GM19238 (cell line): Measurements from ENCODE around the gene TMEM9B.
A peak's percentile ranks its signal among the peaks of the same experiment; 100 is the strongest.
"Not testable (repeated sequence)": the region's sequence is repeated elsewhere in the genome, so short reads cannot be mapped to it uniquely, and the experiment has no call there.

Experiments
- DNase-seq: peaks from one replicate; pipeline ENCODE4 v3.0.0; 2011; ENCODE audit warnings: low spot score; ENCODE audit not compliant: insufficient read length

Gene TMEM9B

GRCh38 chr11:8973121-8973520, 8.9 kb upstream of the TMEM9B start:
- no peak for DNase-seq

DNA sequence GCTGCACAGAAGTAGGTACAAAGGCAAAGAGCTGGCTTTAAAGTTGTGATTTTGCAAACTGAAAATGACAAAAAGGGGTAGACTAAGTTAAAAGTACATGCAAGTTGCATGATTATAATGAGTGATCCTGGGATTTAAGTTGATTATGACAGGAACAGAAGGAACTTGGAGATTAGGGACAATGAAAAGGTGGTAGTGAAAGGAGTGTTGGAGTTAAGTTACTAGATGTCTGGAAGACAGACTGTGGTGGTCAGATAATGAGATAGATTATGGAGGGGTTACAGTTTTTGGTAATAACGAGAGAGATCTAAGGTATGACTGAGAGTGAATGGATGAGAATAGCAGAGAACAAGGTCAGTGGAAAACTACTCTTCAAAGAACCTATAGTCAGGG, 7.7 kb upstream of the TMEM9B start:
- DNase-seq: no peak

DNA sequence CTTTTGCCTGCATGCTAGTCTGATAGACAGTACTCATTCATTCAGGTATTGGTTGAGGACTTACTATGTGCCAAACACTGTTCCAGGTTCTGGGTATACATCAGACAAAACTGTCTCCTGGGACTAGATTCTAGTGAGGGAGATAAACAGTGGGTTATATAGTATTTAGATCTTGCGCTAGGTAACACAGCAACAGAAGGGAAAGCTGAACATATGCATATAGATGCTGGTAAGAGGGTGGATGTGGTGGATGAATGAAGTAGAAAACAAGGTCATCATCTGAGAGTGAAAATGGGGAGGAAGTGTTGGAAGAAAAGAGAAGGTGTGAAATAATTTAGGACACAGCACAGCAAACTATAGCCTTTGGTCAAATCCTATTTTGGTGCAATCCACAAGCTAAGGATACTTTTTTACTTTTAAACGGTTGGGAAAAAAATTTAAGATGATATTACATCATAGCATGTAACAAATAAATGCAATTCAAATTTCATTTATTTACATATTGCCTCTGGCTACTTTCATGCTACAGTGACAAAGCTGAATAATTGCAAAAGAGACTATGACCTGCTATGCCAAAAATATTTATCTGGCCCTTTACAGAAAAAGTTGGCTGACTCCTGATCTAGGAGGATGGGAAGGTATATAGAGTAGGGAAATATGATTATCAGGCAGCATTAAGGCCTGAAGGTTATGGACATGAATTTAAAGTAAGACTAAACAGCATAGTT, 7.1 kb upstream of the TMEM9B start:
- DNase-seq: no peak

DNA sequence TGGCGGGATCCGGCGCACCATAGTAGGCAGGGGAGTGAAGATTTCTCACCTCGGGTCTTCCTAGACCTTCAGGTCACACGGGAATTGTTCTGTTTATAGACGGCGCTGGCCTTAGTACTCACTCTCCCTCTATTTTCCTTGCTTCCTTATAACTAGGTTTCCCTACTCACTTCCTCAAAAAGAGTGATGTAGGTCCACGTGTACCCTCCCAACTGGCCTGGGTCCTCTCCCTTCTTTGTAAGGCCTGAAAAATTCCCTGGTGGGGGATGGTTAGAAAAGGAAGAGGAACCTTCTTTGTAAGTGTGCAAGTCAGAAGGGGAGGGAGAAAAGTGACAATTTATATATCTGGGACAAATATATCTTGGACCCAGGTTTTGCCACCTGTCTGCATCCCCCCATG, 2.9 kb upstream of the TMEM9B start:
- DNase-seq: no peak

DNA sequence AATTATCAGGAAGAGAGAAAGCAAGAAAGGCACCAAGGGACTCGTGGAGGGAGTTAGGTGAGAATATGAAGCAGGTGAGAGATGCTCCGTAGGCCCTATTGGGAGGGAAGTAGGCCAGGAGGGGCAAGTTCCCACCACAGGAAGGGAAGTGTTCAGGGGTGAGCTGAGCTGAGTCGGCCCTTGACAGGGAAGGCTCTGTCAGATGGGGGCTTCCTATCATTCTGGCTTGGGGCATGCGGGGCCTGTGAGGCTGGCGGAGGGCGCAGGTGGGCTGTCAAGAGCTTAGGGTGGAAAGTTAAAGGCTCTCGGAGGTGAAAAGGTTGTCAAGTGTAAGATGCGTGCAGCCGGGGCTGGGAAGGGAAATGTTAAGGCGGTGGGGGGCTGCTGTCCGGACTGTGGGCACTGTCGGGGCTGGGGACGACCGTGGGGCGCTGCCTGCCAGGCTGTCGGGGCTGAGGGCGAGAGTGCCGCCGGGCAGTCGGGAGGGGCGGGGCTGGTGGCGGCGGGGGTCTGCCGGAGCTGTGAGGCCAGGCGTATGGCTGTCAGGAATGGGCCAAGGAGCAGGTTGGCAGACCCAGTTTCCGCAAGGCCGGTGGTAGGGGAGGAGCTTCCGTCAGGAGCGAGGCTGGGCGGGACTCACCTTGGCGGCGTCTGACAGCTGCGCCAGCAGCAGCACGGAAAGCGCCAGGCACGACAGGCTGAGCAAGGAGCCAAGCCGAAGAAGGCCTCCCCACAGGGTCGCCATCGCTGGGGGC, 496 bp downstream of the TMEM9B start:
- peak; percentile 65 for DNase-seq

- DNase-seq: no peak
Observed at GRCh38 chr11:8962841-8963240, 1.4 kb downstream of the TMEM9B start.

GRCh38 chr11:8961401-8961800, 2.8 kb downstream of the TMEM9B start:
- DNase-seq: no peak

GRCh38 chr11:8959546-8960166, 4.6 kb downstream of the TMEM9B start:
- DNase-seq: peak; percentile 49

- DNase-seq: no peak
Observed at GRCh38 chr11:8956860-8957259, 7.4 kb downstream of the TMEM9B start.

GRCh38 chr11:8948886-8949285, 15.4 kb downstream of the TMEM9B start:
- no peak for DNase-seq

GRCh38 chr11:8947230-8947943, 16.9 kb downstream of the TMEM9B start:
- no peak for DNase-seq

GRCh38 chr11:8942518-8943066, 21.6 kb downstream of the TMEM9B start, which contains the start of gene ASCL3:
TSS of gene ASCL3 (minus strand) at chr11:8943016. CDS start at chr11:8938161, 4,855 bp downstream.
- DNase-seq: no peak

DNA sequence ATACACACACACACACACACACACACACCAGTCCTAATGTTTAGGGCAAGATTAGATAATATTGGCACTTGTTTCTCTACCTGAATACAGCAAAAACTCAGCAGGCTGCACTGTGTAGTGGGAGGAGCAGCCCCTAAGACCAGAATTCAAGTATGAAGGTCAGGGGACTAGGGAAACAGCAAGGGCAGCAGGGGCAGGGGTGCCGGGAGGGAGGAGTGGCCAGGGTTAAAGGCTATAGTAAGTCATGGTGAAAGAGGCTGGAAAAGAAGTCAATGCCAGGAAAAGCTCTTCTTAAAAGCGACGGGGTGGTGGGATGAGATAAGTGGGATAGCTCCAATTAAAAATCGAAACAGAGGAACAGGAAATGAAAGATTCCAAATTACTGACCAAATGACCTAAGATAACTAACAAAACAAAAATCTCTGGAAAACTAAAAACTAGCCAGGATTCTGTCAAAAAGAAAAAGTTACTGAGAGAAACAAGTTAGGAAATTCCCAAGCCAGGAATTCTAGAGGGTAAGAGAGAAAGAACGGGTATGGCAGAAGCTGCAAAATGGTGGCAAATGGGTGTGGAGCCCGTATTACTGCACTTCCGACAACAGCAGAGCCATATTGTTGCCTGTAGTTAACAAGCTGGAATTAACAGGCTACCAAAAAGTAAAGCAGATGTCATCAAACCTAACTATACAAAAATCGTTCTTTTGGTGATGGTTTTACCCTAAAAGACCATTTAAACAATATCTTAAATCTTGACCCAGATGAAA, 22.7 kb downstream of the TMEM9B start:
- DNase-seq: no peak

DNA sequence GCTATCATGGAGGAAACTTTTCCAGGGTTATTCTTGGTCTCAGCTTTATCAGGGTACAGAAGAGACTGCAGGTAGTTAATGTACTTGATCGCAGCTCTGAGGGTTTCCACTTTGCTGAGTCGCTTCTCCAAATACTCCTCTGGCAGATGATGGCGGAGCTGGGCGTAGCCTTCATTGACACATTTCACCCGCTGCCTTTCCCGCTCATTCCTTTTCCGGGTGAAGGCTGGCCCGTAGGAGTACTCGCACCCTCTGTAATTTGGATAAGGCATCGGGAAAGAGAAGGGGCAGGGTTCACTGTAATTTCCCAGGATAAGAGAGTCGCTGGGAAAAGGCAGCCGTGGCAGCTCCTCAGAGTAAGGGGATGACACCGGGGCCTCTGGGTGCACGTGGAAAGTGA, 26.6 kb downstream of the TMEM9B start:
- no peak for DNase-seq

GRCh38 chr11:8937159-8937558, 27.1 kb downstream of the TMEM9B start:
- no peak for DNase-seq

GRCh38 chr11:8935789-8936188, 28.5 kb downstream of the TMEM9B start:
- DNase-seq: not testable (repeated sequence)

DNA sequence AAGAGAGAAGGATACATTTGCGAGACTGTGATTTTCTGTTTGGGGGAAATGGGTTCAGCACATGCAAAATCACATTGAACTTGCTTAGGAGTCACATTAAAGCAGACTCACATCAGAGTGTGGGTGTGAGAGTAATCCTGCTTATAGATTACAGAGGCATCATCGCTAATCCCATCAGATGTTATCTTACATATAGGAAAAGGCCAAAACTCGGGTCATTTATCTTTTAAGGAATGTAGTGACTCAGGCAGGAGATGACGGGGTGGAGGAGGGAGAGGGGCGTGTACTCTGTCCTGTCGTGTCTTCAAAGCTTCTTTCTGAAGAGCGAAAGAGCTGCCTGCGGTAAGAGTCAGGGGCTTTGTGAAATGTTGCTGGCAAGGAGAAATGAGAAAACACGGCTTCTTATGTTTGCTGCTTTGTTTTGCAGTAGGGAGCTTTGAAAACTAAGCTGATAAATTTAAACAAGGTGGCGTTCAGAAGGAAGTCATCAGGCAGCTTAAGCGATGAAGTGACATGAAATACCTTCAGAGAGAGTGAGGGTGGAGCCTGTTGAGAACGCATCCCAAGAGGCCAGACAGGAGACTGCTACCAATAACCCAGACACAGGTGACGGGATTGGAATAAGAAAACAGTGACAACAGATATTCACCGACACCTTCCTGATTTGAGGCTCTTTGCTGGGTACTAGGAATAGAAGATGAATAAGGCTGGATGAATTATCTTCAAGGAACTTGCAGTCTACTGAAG, 29.3 kb downstream of the TMEM9B start:
- no peak for DNase-seq

DNA sequence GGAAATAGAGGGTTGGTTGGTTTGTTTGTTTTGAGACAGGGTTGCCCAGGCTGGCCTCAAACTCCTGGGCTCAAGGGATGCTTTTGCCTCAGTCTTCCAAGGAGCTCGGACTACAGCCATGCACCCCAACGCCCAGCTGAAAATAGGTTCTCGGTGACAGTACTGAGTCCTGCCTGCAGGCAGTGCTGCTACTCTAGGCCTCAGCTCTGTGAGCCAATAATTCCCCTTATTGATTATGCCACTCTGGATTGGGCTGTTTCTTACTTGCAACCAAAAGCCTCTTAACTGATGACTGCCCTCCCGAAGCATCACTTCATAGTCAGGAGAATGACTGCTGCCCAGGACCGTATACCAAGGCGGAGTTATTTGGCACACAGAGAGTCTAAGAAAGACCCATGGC, 30.3 kb downstream of the TMEM9B start:
- DNase-seq: no peak

- no peak for DNase-seq
Observed at GRCh38 chr11:8932564-8933180, 31.6 kb downstream of the TMEM9B start, which contains the start of gene C11orf16. TSS of gene C11orf16 (minus strand) at chr11:8932947. CDS start at chr11:8932308, 639 bp downstream.
